Activated CD4-positive, alpha-beta memory T cell treated with anti-CD3 and anti-CD28 coated beads for 36 hours (primary cell): ENCODE measurements around the gene GATC. TPM values are rescaled to one million over a fixed set of nuclear protein-coding genes. Genes with fewer than 3 reads are reported as not detected.

Experiments
- CTCF ChIA-PET: fragments of 350-600 bp; sonication (Branson Sonifier 250); formaldehyde crosslinking; loops from one replicate; lab custom pipeline; 2021; ENCODE audit warnings: antibody characterized with exemption, inconsistent platforms; lab: Charles Lee
- POLR2A ChIA-PET: fragments of 350-600 bp; sonication (Branson Sonifier 250); formaldehyde crosslinking; loops from one replicate; lab custom pipeline; 2021; ENCODE audit warnings: antibody characterized with exemption; lab: Charles Lee
- DNase-seq: peaks from one replicate; pipeline ENCODE4 v3.0.0-alpha.2; 2020
- H3K27ac Mint-ChIP-seq: one replicate; pipeline ENCODE4 v1.8.0; 2021; ENCODE audit warnings: mixed read lengths
- H3K27me3 Mint-ChIP-seq: one replicate; pipeline ENCODE4 v1.8.0; 2021; ENCODE audit warnings: mixed read lengths
- H3K36me3 Mint-ChIP-seq: one replicate; pipeline ENCODE4 v1.8.0; 2021; ENCODE audit warnings: mixed read lengths
- H3K4me1 Mint-ChIP-seq: one replicate; pipeline ENCODE4 v1.8.0; 2021; ENCODE audit warnings: low read depth, mixed read lengths
- H3K4me3 Mint-ChIP-seq: one replicate; pipeline ENCODE4 v1.8.0; 2021; ENCODE audit warnings: mild to moderate bottlenecking, mixed read lengths
- H3K9me3 Mint-ChIP-seq: one replicate; pipeline ENCODE4 v1.8.0; 2021; ENCODE audit warnings: mixed read lengths
- intact Hi-C: fragments of 100-400 bp; cut with micrococcal nuclease; formaldehyde crosslinking; loops from one replicate; pipeline ENCODE4 v1.15.1; 2023
- total RNA-seq, 2 experiments: library from RNA; stranded (reverse); gene quantifications; one replicate each; pipeline ENCODE4 v1.2.3, GENCODE V29; 2021

The GATC gene, protein sequence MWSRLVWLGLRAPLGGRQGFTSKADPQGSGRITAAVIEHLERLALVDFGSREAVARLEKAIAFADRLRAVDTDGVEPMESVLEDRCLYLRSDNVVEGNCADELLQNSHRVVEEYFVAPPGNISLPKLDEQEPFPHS
- 10 to 100 TPM; 35.1 to 37.1 TPM for total RNA-seq

DNA sequence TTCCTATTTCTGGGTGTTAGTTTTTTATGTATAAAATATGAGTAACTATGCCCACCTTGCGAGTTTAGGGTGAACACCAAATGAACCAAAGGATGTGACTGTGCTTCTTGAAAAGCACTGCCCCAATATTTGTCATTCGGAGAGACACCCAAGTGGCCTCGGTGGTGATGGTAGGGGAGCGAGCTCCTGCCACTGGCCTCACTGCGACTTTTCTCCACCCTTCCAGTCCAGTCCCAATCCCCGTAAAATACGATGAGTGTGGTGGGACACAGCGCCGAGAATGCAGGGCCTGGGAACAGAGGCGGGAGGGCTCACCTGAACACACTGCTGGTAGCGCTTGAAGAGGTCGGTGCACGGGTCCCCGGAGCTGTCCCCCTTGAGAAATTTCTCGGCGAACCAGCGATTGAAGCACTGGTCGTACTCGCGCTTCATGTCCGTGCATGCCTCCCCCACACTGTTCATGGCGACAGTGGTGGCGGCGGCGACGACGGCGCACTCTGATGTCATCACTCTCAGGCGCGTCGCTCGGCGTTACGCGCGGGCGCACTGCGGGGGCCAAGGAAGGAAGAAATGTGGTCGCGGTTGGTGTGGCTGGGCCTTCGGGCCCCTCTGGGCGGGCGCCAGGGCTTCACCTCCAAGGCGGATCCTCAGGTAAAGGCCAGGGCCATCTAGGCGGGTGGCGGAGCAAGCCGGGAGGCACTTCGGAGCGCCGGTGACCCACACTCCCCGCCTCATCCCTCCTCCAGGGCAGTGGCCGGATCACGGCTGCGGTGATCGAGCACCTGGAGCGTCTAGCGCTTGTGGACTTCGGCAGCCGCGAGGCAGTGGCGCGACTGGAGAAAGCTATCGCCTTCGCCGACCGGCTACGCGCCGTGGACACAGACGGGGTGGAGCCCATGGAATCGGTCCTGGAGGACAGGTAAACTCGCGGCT lies at the start of gene GATC, which contains the start of gene TRIAP1:
Gene GATC (plus strand): TSS at position 534 of the 933 bp plus-strand sequence. CDS start 37 bp downstream, at position 571.
Gene TRIAP1 (minus strand): TSS at position 474 of the 933 bp plus-strand sequence. CDS start 12 bp downstream, at position 462.
- intact Hi-C loops: loop anchor here (2.0 kb wide), 2 partner anchors 23 to 49 kb away; partner anchors contain the start of gene SRSF9
- peaks cover 28% of the 10 kb centered on the region for H3K36me3 Mint-ChIP-seq
- DNase-seq: peak; percentile 94
- peak within 1 kb of the TSS; percentile 93 for H3K4me3 Mint-ChIP-seq
- peak within 1 kb of the TSS; percentile 94 for H3K27ac Mint-ChIP-seq
- no peaks in the 10 kb centered on the region for H3K9me3 Mint-ChIP-seq
- ChIA-PET CTCF (interaction anchor here (0.8 to 1.9 kb wide), 5 partner anchors 8 to 91 kb away, joined by 3 to 6 read pairs (median 4); partner anchors contain the start of gene SRSF9), POLR2A (interaction anchor here (0.8 to 1.7 kb wide), 4 partner anchors 9 to 245 kb away, joined by 3 to 7 read pairs (median 4); partner anchors contain the start of genes RNU4-2, RPLP0 and SRSF9)
- H3K4me1 Mint-ChIP-seq: peaks cover 35% of the 10 kb centered on the region
- H3K27me3 Mint-ChIP-seq: peaks cover 1% of the 10 kb centered on the region

DNA sequence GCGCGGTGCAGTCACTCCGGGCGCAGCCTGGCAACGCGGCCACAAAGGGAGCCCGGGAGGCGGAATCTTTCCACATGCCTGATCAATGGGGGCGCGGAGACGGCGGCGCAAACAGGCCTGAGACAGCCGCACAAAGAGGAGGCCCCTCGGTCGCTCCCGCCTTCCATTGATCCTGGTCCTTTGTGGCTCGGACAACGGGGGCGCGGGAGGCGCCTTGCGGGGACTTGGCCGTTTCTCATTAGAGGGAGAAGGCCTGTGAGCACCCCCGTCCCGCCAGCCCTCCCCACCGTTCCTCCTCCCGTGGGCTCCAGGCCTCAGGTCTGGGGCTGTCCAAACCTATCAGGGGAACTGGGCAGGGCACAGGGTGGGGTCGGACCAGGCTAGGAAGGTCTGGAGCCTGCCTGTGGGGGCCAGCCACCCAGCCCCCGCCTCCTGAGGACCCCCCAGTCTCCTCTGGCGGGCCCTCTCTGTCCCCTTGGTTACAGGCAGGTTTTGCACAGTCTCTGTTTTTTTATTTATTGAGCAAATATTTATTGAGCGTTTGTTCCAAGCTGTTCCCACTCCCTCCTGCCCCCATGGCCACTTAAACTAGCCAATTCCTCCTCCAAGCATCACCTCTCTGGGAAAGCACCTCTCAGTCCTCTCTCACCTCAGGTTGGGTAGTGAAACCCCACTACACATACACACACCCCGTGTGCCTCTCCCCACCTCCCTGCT lies 48.3 kb upstream of the GATC start:
- peaks cover 4% of the 10 kb centered on the region for H3K4me1 Mint-ChIP-seq
- no peak for DNase-seq
- CTCF ChIA-PET: no interaction called here
- no peaks in the 10 kb centered on the region for H3K9me3 Mint-ChIP-seq
- no peak overlapping the region for H3K4me3 Mint-ChIP-seq
- peaks cover 17% of the 10 kb centered on the region for H3K27me3 Mint-ChIP-seq
- intact Hi-C loops: no loop called here
- no peaks in the 10 kb centered on the region for H3K36me3 Mint-ChIP-seq
- POLR2A ChIA-PET: no interaction called here
- H3K27ac Mint-ChIP-seq: no peak overlapping the region

DNA sequence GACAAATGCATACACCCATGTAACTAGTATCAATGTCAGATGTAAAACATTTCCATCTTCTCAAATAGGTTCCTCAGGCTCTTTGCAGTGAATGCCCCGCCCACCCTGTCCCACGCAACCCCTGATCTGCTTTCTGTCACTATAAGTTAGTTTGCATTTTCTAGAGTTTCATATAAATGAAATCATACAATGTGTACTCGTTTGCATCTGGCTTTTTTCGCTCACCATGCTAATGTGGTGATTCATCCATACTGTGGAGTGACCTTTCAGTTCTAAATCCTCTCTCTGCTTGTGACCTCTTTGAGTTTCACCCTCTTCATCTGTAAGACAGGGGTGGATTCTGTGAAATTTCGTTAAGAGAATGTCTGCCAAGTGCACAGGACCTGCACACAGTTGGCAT lies 46.7 kb upstream of the GATC start:
- intact Hi-C loops: no loop called here
- Mint-ChIP-seq H3K4me3 (no peak overlapping the region), H3K27ac (no peak overlapping the region), H3K4me1 (peaks cover 4% of the 10 kb centered on the region), H3K27me3 (peaks cover 17% of the 10 kb centered on the region), H3K36me3 (no peaks in the 10 kb centered on the region), H3K9me3 (no peaks in the 10 kb centered on the region)
- CTCF ChIA-PET: interaction anchor here (0.6 kb wide), 1 partner anchor 53 kb away, joined by 4 read pairs; no protein-coding TSS in a partner anchor
- DNase-seq: peak; percentile 43
- POLR2A ChIA-PET: no interaction called here

DNA sequence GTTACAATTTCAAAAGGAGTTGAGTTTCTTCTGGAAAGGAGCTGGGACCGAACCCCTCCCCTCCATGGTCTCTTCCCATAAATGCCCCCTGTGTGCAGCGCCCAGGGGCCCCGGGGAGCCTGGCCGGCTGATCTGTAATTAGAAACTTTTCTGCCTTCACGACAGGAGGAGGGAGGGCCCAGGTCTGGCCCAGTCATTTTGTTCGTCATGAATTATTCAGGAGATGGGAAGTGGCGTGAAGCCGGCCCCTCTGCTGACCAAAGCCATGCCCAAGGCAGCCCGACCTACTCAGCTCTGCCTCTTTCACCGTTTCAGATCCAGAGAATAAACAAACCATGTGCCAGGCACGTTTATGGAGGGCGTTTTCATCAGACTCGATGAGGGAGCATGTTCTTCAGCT lies 44.0 kb upstream of the GATC start:
- Mint-ChIP-seq H3K27me3 (peaks cover 10% of the 10 kb centered on the region), H3K27ac (no peak overlapping the region), H3K4me3 (no peak overlapping the region), H3K9me3 (no peaks in the 10 kb centered on the region), H3K36me3 (no peaks in the 10 kb centered on the region), H3K4me1 (peaks cover 4% of the 10 kb centered on the region)
- POLR2A ChIA-PET: no interaction called here
- CTCF ChIA-PET: no interaction called here
- intact Hi-C loops: no loop called here
- no peak for DNase-seq

DNA sequence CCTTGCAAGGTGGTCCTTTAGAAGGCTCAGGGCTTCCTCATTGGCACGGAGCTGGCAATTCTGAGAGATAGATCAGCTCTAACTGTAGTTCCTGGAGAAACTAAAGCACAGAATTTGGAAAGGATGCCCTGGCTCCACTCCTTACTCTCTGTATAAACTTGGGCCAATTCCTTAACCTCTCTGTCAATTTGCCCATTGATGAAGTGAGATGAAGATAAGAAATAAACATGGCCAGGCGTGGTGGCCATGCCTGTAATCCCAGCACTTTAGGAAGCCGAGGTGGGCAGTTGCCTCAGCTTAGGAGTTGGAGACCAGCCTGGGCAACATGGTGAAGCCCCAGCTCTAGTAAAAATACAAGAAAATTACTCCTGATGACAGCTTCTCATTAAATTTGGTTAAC lies 42.4 kb upstream of the GATC start:
- no peaks in the 10 kb centered on the region for H3K9me3 Mint-ChIP-seq
- no peaks in the 10 kb centered on the region for H3K36me3 Mint-ChIP-seq
- POLR2A ChIA-PET: no interaction called here
- H3K27ac Mint-ChIP-seq: no peak overlapping the region
- DNase-seq: no peak
- intact Hi-C loops: no loop called here
- peaks cover 4% of the 10 kb centered on the region for H3K4me1 Mint-ChIP-seq
- no peak overlapping the region for H3K4me3 Mint-ChIP-seq
- CTCF ChIA-PET: no interaction called here
- H3K27me3 Mint-ChIP-seq: peaks cover 7% of the 10 kb centered on the region

DNA sequence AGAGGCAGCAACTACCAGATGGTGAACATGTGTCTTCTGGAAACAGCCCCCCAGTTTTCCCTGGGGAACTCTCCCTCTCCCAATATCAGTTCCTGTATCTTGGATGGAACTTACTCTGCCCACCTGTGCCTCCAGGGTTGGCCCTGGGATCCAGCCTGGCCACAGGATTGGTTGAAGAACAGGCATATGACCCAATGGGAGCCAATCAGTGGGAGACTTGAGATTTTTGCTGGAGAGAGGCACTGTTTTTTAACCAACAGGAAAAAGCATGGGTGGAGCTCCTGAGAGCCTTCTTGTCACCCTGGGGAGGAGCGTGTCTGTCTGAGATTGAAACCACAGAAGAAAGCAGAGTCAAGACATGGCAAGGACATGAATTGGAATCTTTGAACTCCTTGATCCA lies 42.0 kb upstream of the GATC start:
- Mint-ChIP-seq H3K4me3 (no peak overlapping the region), H3K36me3 (no peaks in the 10 kb centered on the region), H3K9me3 (no peaks in the 10 kb centered on the region), H3K27me3 (peaks cover 7% of the 10 kb centered on the region), H3K4me1 (peaks cover 4% of the 10 kb centered on the region), H3K27ac (no peak overlapping the region)
- no peak for DNase-seq
- ChIA-PET CTCF (no interaction called here), POLR2A (no interaction called here)
- intact Hi-C loops: no loop called here

DNA sequence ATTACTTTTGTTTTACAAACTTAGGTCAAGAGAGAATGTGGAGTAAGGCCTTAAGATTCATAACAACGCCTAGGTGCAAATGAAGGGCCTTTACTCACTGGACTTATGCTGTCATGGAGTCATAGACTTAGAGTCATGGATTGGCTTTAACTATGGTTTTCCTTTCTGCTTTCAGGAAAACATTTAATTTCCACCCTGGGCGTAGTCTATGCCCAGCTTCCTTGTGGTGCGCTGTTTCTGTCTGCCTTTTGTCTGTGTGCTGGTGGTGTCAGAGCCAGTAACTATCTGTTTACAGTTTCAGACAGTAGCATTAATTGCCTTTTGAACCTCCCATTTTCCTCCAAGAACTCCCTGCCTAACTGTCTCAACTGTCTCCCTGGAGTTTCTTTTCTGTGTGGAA lies 40.2 kb upstream of the GATC start:
- ChIA-PET CTCF (interaction anchor here (1.8 kb wide), 1 partner anchor 39 kb away, joined by 5 read pairs; no protein-coding TSS in a partner anchor), POLR2A (no interaction called here)
- DNase-seq: no peak
- no peaks in the 10 kb centered on the region for H3K9me3 Mint-ChIP-seq
- H3K36me3 Mint-ChIP-seq: no peaks in the 10 kb centered on the region
- intact Hi-C loops: no loop called here
- H3K27me3 Mint-ChIP-seq: peaks cover 2% of the 10 kb centered on the region
- no peak overlapping the region for H3K4me3 Mint-ChIP-seq
- no peak overlapping the region for H3K27ac Mint-ChIP-seq
- H3K4me1 Mint-ChIP-seq: no peaks in the 10 kb centered on the region

DNA sequence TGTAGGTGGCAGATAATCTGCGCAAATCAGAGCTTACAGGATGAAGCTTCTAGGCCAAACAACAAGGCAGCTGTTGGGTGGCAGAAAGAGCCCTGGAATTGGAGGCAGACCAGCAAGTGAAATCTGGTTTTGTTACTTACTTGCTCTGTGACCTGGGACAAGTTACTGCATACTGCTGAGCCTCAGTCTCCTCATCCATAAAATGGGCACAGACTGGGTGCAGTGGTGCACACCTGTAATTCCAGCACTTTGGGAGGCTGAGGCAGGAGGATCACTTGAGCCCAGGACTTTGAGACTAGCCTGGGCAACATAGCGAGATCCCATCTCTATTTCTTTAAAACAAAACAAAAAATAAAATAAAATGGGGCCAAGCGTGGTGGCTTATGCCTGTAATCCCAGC lies 39.7 kb upstream of the GATC start:
- CTCF ChIA-PET: interaction anchor here (1.8 kb wide), 1 partner anchor 39 kb away, joined by 5 read pairs; no protein-coding TSS in a partner anchor
- intact Hi-C loops: no loop called here
- Mint-ChIP-seq H3K36me3 (no peaks in the 10 kb centered on the region), H3K4me1 (no peaks in the 10 kb centered on the region), H3K27me3 (peaks cover 2% of the 10 kb centered on the region), H3K27ac (no peak overlapping the region), H3K4me3 (no peak overlapping the region), H3K9me3 (no peaks in the 10 kb centered on the region)
- POLR2A ChIA-PET: no interaction called here
- no peak for DNase-seq

DNA sequence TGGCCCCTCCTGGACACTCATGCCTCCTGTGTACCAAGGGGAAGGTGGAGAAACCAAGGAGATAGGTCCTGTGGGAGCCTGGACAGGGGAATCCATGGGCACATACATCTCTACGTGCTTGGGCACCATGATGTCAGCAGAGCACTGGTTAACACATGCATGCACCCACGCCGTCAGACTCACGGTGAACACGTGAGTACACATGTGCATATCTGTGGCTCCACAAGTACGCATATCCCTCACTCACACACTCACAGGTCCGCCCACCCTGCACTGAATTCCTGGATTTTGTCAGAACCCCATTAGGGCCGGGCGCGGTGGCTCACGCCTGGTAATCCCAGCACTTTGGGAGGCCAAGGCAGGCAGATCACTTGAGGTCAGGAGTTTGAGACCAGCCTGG lies 37.5 kb upstream of the GATC start:
- H3K9me3 Mint-ChIP-seq: no peaks in the 10 kb centered on the region
- DNase-seq: no peak
- H3K27ac Mint-ChIP-seq: no peak overlapping the region
- peaks cover 2% of the 10 kb centered on the region for H3K27me3 Mint-ChIP-seq
- ChIA-PET POLR2A (no interaction called here), CTCF (no interaction called here)
- H3K4me1 Mint-ChIP-seq: no peaks in the 10 kb centered on the region
- no peaks in the 10 kb centered on the region for H3K36me3 Mint-ChIP-seq
- intact Hi-C loops: no loop called here
- no peak overlapping the region for H3K4me3 Mint-ChIP-seq

DNA sequence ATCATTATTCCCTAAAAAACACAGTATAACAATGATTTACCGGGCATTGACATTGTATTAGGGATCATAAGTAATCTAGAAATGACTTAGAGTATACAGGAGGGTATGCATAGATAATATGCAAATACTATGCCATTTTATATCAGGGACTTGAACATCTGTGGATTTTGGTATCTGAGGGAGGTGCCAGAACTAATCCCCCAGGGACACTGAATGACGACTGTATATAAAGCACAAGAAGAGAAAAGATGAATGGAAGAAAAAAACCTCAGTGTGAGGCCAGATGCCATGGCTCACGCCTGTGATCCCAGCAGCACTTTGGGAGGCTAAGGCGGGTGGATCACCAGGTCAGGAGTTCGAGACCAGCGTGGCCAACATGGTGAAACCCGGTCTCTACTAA lies 33.8 kb upstream of the GATC start:
- Mint-ChIP-seq H3K36me3 (no peaks in the 10 kb centered on the region), H3K27me3 (peaks cover 2% of the 10 kb centered on the region), H3K27ac (no peak overlapping the region), H3K9me3 (no peaks in the 10 kb centered on the region), H3K4me3 (no peak overlapping the region), H3K4me1 (no peaks in the 10 kb centered on the region)
- POLR2A ChIA-PET: no interaction called here
- intact Hi-C loops: no loop called here
- CTCF ChIA-PET: no interaction called here
- DNase-seq: no peak

DNA sequence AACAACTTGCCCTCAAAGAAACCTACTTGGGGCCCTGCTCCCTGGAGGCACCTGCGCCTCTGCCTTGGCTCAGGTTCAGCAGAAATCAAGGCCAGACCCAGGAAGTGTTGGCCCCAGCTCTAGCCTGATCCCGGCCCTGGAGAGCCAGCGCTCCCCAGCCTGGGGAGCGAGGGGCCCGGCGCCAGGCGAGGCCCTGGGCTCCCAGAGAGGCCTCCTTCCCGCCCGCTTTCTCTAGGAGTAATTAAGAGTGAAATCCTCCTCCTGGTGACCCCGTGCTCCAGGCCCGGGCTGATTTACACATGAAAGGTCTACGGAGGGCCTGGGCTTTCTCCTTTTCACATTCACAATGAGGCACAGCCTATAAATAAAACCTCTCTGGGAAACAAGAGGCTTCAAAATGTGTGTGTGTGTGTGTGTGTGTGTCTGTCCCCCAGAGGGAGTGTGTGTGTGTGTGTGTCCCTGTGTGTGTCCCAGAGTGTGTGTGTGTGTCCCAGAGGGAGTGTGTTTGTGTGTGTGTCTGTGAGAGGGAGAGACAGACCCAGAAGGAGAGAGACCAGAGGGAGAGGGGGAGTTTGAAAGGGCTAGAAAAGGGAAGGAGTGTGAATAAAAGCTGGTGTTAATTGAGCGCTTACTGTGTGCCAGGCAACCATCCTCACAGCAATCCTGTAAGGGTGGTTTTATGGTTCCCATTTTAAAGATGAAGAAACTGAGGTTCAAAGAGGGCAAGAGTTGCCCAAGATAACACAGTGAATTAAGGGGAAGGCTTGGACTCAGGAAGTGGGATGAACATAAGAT lies 32.1 kb upstream of the GATC start:
- intact Hi-C loops: no loop called here
- CTCF ChIA-PET: no interaction called here
- POLR2A ChIA-PET: no interaction called here
- Mint-ChIP-seq H3K27ac (no peak overlapping the region), H3K4me3 (no peak overlapping the region), H3K9me3 (no peaks in the 10 kb centered on the region), H3K36me3 (no peaks in the 10 kb centered on the region), H3K27me3 (peaks cover 2% of the 10 kb centered on the region), H3K4me1 (no peaks in the 10 kb centered on the region)
- DNase-seq: no peak
